ENCODE results near the gene GSTA4.
A peak's percentile ranks its signal among the peaks of the same experiment; 100 is the strongest.
"Not testable (repeated sequence)": the region's sequence is repeated elsewhere in the genome, so short reads cannot be mapped to it uniquely, and the experiment has no call there.

The GSTA4 gene

GRCh38 chr6:52995089-52995912, at the start of gene GSTA4:
TSS of gene GSTA4 (minus strand) at chr6:52995284. CDS start at chr6:52994243, 1,041 bp downstream.
- Histone ChIP-seq H3K4me2 (ENCODE audit: low read length) (peak within 1 kb of the TSS; percentile 86), H3K4me1 (ENCODE audit: insufficient read depth, low read length, severe bottlenecking) (peaks cover 21% of the 10 kb centered on the region), H3K4me3 (ENCODE audit: low read depth, low read length, poor library complexity, severe bottlenecking) (peak within 1 kb of the TSS; percentile 72), H2AFZ (ENCODE audit: low read length) (peak within 1 kb of the TSS; percentile 85), H3K9ac (ENCODE audit: low read length) (peak within 1 kb of the TSS; percentile 65), H3K27ac (ENCODE audit: low read depth, low read length, poor library complexity, severe bottlenecking) (peak within 1 kb of the TSS; percentile 37)
- H3K36me3 ChIP-seq (ENCODE audit: insufficient read depth, low read length); H3F3A ChIP-seq (ENCODE audit: insufficient read depth, low read length); H3K9me2 ChIP-seq (ENCODE audit: low read depth, low read length); H3K27me3 ChIP-seq (ENCODE audit: insufficient read depth, low read length); H3K79me2 ChIP-seq (ENCODE audit: insufficient read depth, low read length); H3K9me3 ChIP-seq (ENCODE audit: low read length); H4K20me1 ChIP-seq (ENCODE audit: insufficient read depth, low read length): not testable (repeated sequence)
- TF ChIP-seq, protein P1, sequence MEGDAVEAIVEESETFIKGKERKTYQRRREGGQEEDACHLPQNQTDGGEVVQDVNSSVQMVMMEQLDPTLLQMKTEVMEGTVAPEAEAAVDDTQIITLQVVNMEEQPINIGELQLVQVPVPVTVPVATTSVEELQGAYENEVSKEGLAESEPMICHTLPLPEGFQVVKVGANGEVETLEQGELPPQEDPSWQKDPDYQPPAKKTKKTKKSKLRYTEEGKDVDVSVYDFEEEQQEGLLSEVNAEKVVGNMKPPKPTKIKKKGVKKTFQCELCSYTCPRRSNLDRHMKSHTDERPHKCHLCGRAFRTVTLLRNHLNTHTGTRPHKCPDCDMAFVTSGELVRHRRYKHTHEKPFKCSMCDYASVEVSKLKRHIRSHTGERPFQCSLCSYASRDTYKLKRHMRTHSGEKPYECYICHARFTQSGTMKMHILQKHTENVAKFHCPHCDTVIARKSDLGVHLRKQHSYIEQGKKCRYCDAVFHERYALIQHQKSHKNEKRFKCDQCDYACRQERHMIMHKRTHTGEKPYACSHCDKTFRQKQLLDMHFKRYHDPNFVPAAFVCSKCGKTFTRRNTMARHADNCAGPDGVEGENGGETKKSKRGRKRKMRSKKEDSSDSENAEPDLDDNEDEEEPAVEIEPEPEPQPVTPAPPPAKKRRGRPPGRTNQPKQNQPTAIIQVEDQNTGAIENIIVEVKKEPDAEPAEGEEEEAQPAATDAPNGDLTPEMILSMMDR (IDR thresholded peaks at IDR 0.05; ENCODE audit: low read length) = peak; percentile 56

GRCh38 chr6:53044572-53044971, 49.5 kb upstream of the GSTA4 start:
- Histone ChIP-seq H3K4me3 (ENCODE audit: low read depth, low read length, poor library complexity, severe bottlenecking) (no peak overlapping the region), H3K36me3 (ENCODE audit: insufficient read depth, low read length) (no peaks in the 10 kb centered on the region), H3K9me3 (ENCODE audit: low read length) (no peaks in the 10 kb centered on the region), H4K20me1 (ENCODE audit: insufficient read depth, low read length) (no peaks in the 10 kb centered on the region), H3K9ac (ENCODE audit: low read length) (no peak overlapping the region), H3K27me3 (ENCODE audit: insufficient read depth, low read length) (no peaks in the 10 kb centered on the region), H3K27ac (ENCODE audit: low read depth, low read length, poor library complexity, severe bottlenecking) (no peak overlapping the region), H2AFZ (ENCODE audit: low read length) (no peak overlapping the region), H3K79me2 (ENCODE audit: insufficient read depth, low read length) (no peaks in the 10 kb centered on the region), H3K9me2 (ENCODE audit: low read depth, low read length) (no peaks in the 10 kb centered on the region), H3K4me1 (ENCODE audit: insufficient read depth, low read length, severe bottlenecking) (no peaks in the 10 kb centered on the region), H3K4me2 (ENCODE audit: low read length) (no peak overlapping the region), H3F3A (ENCODE audit: insufficient read depth, low read length) (no peaks in the 10 kb centered on the region)
- no peak for TF ChIP-seq EZH2 (IDR thresholded peaks at IDR 0.05; ENCODE audit: borderline replicate concordance, low read length)
- TF ChIP-seq, protein P1 (IDR thresholded peaks at IDR 0.05; ENCODE audit: low read length) = no peak

- H3K27ac ChIP-seq (ENCODE audit: low read depth, low read length, poor library complexity, severe bottlenecking) = no peak overlapping the region
- no peaks in the 10 kb centered on the region for H3K27me3 ChIP-seq (ENCODE audit: insufficient read depth, low read length)
- H3K9ac ChIP-seq (ENCODE audit: low read length) = no peak overlapping the region
- H3K9me2 ChIP-seq (ENCODE audit: low read depth, low read length) = no peaks in the 10 kb centered on the region
- no peaks in the 10 kb centered on the region for H3K79me2 ChIP-seq (ENCODE audit: insufficient read depth, low read length)
- H4K20me1 ChIP-seq (ENCODE audit: insufficient read depth, low read length) = no peaks in the 10 kb centered on the region
- H3K9me3 ChIP-seq (ENCODE audit: low read length) = no peaks in the 10 kb centered on the region
- H3K4me1 ChIP-seq (ENCODE audit: insufficient read depth, low read length, severe bottlenecking) = no peaks in the 10 kb centered on the region
- no peak overlapping the region for H2AFZ ChIP-seq (ENCODE audit: low read length)
- no peak overlapping the region for H3K4me3 ChIP-seq (ENCODE audit: low read depth, low read length, poor library complexity, severe bottlenecking)
- no peak for TF ChIP-seq EZH2 (IDR thresholded peaks at IDR 0.05; ENCODE audit: borderline replicate concordance, low read length)
- TF ChIP-seq, protein P1 (IDR thresholded peaks at IDR 0.05; ENCODE audit: low read length) = no peak
- H3K4me2 ChIP-seq (ENCODE audit: low read length) = no peak overlapping the region
- no peaks in the 10 kb centered on the region for H3F3A ChIP-seq (ENCODE audit: insufficient read depth, low read length)
- H3K36me3 ChIP-seq (ENCODE audit: insufficient read depth, low read length) = no peaks in the 10 kb centered on the region
Observed at GRCh38 chr6:53044071-53044470, 49.0 kb upstream of the GSTA4 start.
